Stimulated activated CD4-positive, alpha-beta T cell treated with anti-CD3 and anti-CD28 coated beads, Interleukin-15, amount 100 ng/mL, for 48 hours (primary cell): ENCODE data around the gene TIAL1.
A peak's percentile ranks its signal among the peaks of the same experiment; 100 is the strongest.
"Not testable (repeated sequence)": the region's sequence is repeated elsewhere in the genome, so short reads cannot be mapped to it uniquely, and the experiment has no call there.

Experiments used
- DNase-seq, 2 donors: peaks; one replicate each; pipeline ENCODE4 v3.0.0-alpha.2; 2020; ENCODE audit warnings: low read depth in 2 of 2

TIAL1 gene

GRCh38 chr10:119614686-119615085, 17.9 kb upstream of the TIAL1 start:
- no peak for DNase-seq

GRCh38 chr10:119613741-119614140, 17.0 kb upstream of the TIAL1 start:
- no peak for DNase-seq

GRCh38 chr10:119611433-119611832, 14.7 kb upstream of the TIAL1 start:
- no peak for DNase-seq

- no peak for DNase-seq
Observed at GRCh38 chr10:119609516-119609915, 12.8 kb upstream of the TIAL1 start.

GRCh38 chr10:119608316-119609155, 11.8 kb upstream of the TIAL1 start:
- DNase-seq = peak in 1 of 2 donors; percentile 13

- DNase-seq = no peak
Observed at GRCh38 chr10:119604468-119604867, 7.7 kb upstream of the TIAL1 start.

GRCh38 chr10:119602241-119603095, 5.7 kb upstream of the TIAL1 start:
- DNase-seq = peak in 1 of 2 donors; percentile 38

- DNase-seq = no peak
Observed at GRCh38 chr10:119598397-119598796, 1.6 kb upstream of the TIAL1 start.

GRCh38 chr10:119597405-119598186, 832 bp upstream of the TIAL1 start:
- DNase-seq = no peak

- peak; percentile 55 to 64 for DNase-seq
Observed at GRCh38 chr10:119595676-119596515, 868 bp downstream of the TIAL1 start.

GRCh38 chr10:119595134-119595675, 1.6 kb downstream of the TIAL1 start:
- DNase-seq = no peak

- DNase-seq = no peak
Observed at GRCh38 chr10:119588071-119588470, 8.7 kb downstream of the TIAL1 start.

GRCh38 chr10:119578355-119578754, 18.4 kb downstream of the TIAL1 start:
- DNase-seq = no peak

GRCh38 chr10:119575991-119576390, 20.8 kb downstream of the TIAL1 start:
- DNase-seq = no peak

- no peak for DNase-seq
Observed at GRCh38 chr10:119575506-119575905, 21.3 kb downstream of the TIAL1 start.

GRCh38 chr10:119567978-119568377, 28.8 kb downstream of the TIAL1 start:
- no peak for DNase-seq

- DNase-seq = no peak
Observed at GRCh38 chr10:119562097-119562496, 34.7 kb downstream of the TIAL1 start.

- DNase-seq = not testable (repeated sequence)
Observed at GRCh38 chr10:119559511-119559910, 37.3 kb downstream of the TIAL1 start.

GRCh38 chr10:119556081-119556480, 40.7 kb downstream of the TIAL1 start:
- DNase-seq = not testable (repeated sequence)

GRCh38 chr10:119555178-119555784, 41.5 kb downstream of the TIAL1 start:
- DNase-seq = no peak
